Sigmoid colon (tissue), 4 donors: ENCODE results near the gene ROBO1.

ENCODE experiments used
- CTCF ChIP-seq, 4 experiments: fragments of 450-650 bp in 3 of 4; fragments of 200-600 bp in 1 of 4; IDR thresholded peaks; one replicate each; pipeline ENCODE4 v1.5.1; 2016 to 2019; ENCODE audit warnings: antibody characterized with exemption in 4 of 4, mild to moderate bottlenecking in 3 of 4, moderate library complexity in 2 of 4
- EP300 ChIP-seq, 4 donors: sonication (generic); formaldehyde crosslinking; IDR thresholded peaks; one replicate each; pipeline ENCODE4 v1.6.1; 2017; ENCODE audit warnings: antibody characterized with exemption in 4 of 4
- POLR2A ChIP-seq, 2 donors: fragments of 450-650 bp; IDR thresholded peaks; one replicate each; pipeline ENCODE4 v1.6.1; 2016; ENCODE audit warnings: antibody characterized with exemption in 2 of 2, mild to moderate bottlenecking in 2 of 2, moderate library complexity in 2 of 2

GRCh38 chr3:79766496-79767193 is 1.2 kb downstream of the ROBO1 start:
- TF ChIP-seq CTCF (IDR thresholded peaks at IDR 0.05) (no peak), POLR2A (IDR thresholded peaks at IDR 0.05) (no peak), EP300 (IDR thresholded peaks at IDR 0.05) (no peak)
